Activated naive CD8-positive, alpha-beta T cell treated with anti-CD3 and anti-CD28 coated beads, Interleukin-2, amount 50 U/mL, for 16 hours (primary cell): ENCODE results near the gene PCLO.
"Not testable (repeated sequence)": the region's sequence is repeated elsewhere in the genome, so short reads cannot be mapped to it uniquely, and the experiment has no call there.

Experiments used
- DNase-seq: peaks from one replicate; pipeline ENCODE4 v3.0.0-alpha.2; 2020; ENCODE audit warnings: low read depth, low spot score

The PCLO gene

GRCh38 chr7:83054472-83054871 lies 108.2 kb downstream of the PCLO start:
- no peak for DNase-seq

- DNase-seq = no peak
These were observed 108.7 kb downstream of the PCLO start for GRCh38 chr7:83053965-83054364.

DNA sequence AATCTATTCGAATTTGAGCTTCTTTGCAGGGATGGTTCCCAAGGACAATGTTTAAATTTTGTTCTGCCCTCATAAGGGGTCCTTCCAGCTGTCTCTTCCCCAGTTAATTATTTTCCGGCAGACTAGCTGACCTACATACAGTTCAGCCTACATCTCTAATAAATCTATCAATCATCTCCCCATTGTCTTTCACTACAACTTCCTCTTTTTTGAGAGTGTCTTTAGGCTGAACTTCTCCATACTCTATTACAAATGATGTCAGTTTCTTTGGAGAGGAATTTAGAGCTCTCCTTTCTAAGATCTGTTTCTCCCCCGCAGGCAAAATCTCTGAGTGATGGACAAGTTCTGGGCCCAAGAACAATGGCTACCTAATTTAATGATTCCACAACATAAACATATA lies 122.2 kb downstream of the PCLO start:
- DNase-seq = no peak

- no peak for DNase-seq
These were observed 123.9 kb downstream of the PCLO start for GRCh38 chr7:83038787-83039186.

DNA sequence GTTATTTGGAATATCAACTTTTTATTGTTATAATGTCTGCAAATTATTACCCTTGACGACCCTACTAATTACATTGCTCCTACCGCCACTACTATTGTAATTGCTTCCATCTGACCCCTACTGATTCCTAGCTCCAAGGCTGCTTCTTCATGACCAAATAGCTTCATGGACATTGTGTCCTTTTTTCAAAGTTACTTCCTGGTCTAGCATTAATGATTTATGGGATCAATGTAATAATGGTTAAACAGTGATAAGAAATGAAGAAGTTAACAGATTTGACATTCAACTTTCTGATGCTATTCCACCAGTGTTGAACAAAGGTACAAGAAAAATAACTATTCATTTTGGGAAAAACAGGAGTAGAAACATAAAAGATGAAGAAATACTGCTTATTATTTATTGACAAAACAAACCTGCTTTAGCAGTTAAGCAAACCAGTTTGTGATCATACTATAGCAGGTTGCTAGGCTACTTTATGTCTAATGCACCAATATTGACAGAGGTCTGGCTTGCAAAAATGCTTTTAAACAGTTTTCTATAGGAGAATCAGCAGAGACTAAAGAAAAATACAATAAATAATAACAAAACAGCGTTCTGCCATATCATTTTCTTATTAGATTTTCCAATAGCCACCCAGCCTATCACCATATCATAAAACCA lies 125.8 kb downstream of the PCLO start:
- no peak for DNase-seq

GRCh38 chr7:83036130-83036529 lies 126.6 kb downstream of the PCLO start:
- no peak for DNase-seq

GRCh38 chr7:83032195-83032594 lies 130.5 kb downstream of the PCLO start:
- DNase-seq = no peak

DNA sequence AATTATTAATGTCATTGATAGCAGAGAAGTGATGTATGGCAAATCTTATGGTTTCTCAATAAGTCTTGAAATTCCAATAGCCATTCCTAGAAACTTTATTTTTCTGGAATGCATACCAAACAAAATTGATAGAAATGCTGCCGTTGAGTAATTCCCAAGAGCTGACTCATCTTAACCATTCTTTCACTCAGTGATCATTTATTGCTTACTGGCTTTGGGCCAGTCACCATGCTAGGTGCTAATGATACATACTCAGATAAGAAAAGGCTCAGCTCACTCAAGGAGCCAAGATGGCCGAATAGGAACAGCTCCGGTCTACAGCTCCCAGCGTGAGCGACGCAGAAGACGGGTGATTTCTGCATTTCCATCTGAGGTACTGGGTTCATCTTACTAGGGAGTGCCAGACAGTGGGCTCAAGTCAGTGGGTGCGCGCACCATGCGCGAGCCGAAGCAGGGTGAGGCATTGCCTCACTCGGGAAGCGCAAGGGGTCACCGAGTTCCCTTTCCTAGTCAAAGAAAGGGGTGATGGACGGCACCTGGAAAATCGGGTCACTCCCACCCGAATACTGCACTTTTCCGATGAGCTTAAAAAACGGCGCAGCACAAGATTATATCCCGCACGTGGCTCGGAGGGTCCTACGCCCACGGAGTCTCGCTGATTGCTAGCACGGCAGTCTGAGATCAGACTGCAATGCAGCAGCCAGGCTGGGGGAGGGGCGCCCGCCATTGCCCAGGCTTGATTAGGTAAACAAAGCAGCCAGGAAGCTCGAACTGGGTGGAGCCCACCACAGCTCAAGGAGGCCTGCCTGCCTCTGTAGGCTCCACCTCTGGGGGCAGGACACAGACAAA lies 138.6 kb downstream of the PCLO start:
- DNase-seq = not testable (repeated sequence)

GRCh38 chr7:83021032-83021431 lies 141.7 kb downstream of the PCLO start:
- no peak for DNase-seq

DNA sequence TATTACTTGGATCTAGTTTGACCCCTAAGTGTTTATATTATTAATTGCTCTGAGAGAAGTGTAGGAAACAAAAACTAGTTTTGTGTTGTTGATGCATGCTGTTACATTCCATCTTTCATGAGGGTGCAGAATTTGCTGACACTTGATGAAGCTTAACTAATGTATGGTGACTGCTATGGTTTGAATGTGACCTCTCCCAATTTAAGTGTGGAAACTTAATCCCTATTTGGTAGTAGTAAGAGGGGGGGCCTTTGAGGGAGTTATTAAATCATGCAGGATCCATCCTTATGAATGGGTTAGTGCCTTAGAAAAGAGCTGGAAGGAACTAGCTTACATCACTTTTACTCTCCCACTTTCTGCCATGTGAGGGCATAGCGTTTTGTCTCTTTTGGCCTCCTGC lies 142.5 kb downstream of the PCLO start:
- DNase-seq = no peak

GRCh38 chr7:83015916-83016315 lies 146.8 kb downstream of the PCLO start:
- DNase-seq = no peak

DNA sequence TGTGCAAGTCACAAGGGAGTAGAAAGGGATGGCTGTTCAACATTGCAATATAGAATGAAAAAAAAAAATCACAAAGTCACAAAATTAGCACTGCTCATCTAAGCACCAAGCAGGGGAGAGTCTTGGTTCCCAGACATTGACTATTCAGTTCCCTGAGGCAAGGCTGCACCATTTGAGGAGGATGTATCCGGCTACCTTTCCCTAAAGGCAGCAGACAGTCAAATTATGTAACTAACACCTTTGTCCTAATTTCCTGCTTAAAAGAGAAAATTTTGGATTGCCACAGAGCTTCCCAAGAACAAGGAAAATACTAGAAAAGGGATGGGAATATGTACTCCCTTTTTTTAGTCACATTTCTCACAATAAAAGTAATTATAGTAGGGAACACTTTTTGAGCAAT lies 148.1 kb downstream of the PCLO start:
- no peak for DNase-seq

GRCh38 chr7:83011954-83012353 lies 150.7 kb downstream of the PCLO start:
- no peak for DNase-seq

- no peak for DNase-seq
These were observed 157.3 kb downstream of the PCLO start for GRCh38 chr7:83005410-83005809.

GRCh38 chr7:83001362-83002040 lies 161.2 kb downstream of the PCLO start:
- no peak for DNase-seq

GRCh38 chr7:82998436-82998835 lies 164.2 kb downstream of the PCLO start:
- no peak for DNase-seq

- no peak for DNase-seq
These were observed 177.4 kb downstream of the PCLO start for GRCh38 chr7:82985144-82985802.

DNA sequence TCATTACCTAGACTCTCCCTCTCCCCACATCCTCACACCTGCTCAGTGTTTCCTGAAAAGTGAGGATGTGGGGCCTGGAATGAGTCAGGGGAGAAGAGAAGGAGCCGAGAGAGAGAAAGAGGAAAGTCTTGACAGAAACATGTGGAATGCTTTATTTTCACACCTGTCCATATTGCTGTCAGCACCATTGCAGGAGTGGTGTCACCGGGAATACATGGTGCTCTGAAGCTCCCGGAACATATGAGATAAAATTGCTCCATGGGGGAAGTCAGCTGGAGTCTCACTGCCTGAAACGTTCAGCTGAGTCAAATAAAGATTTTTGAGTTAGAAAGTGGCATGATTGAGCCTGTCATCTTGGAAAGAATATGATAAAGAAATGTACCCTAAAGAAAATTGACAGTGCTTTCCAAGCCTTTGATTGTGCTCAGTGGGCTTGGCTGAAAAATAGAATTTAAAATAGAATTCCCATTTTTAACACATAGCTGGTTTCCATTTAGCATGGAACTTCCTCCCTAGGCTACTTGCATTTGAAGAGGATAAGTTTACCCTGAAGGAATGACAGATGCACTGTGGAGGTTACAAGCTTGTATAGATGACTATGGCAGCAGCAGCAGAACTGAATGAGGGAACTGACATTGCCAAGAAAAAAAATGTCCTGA lies 182.4 kb downstream of the PCLO start:
- no peak for DNase-seq

DNA sequence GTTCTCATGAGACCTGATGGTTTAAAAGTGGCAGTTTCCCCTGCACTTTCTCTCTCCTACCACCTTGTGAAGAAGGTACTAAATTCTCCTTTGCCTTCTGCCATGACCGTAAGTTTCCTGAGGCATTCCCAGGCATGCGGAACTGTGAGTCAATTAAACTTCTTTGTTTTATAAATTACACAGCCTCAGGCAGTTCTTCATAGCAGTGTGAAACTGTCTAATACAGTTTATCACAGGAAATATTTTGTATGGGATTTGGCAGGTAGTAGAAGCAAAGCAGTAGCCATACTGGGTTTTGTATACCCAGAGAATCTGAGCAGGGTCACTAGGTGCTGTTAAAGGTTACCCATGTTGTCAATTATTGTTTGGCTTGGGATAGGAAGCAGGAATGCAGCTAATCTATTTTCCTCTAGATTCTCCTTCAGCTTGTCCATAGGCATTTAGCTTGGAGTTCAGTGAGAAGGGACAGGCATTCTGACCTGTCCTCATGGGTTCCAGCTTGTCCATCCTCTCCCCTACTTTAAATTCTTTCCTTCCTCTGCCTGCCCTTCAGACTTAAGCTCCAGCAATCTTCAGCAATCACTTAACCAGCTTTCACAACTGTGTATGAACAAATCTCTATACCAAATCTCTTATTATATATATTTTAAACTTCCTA lies 186.7 kb downstream of the PCLO start:
- DNase-seq = no peak

- DNase-seq = no peak
These were observed 190.5 kb downstream of the PCLO start for GRCh38 chr7:82972135-82972534.
